GM21576 (cell line): Measurements from ENCODE around the gene IRS2.
"Not testable (repeated sequence)": the region's sequence is repeated elsewhere in the genome, so short reads cannot be mapped to it uniquely, and the experiment has no call there.

Source experiments
- ATAC-seq: cut with Tn5 transposase; IDR thresholded peaks from one replicate; pipeline ENCODE4 v1.9.1; 2021; ENCODE audit warnings: mild to moderate bottlenecking, moderate library complexity; ENCODE audit not compliant: unreplicated experiment

IRS2 gene

GRCh38 chr13:109733550-109733949, 52.8 kb downstream of the IRS2 start:
- ATAC-seq, result no peak

- not testable (repeated sequence) for ATAC-seq
Measured at GRCh38 chr13:109732470-109733170, 53.8 kb downstream of the IRS2 start.

GRCh38 chr13:109730812-109731335, 55.5 kb downstream of the IRS2 start:
- ATAC-seq, result no peak

DNA sequence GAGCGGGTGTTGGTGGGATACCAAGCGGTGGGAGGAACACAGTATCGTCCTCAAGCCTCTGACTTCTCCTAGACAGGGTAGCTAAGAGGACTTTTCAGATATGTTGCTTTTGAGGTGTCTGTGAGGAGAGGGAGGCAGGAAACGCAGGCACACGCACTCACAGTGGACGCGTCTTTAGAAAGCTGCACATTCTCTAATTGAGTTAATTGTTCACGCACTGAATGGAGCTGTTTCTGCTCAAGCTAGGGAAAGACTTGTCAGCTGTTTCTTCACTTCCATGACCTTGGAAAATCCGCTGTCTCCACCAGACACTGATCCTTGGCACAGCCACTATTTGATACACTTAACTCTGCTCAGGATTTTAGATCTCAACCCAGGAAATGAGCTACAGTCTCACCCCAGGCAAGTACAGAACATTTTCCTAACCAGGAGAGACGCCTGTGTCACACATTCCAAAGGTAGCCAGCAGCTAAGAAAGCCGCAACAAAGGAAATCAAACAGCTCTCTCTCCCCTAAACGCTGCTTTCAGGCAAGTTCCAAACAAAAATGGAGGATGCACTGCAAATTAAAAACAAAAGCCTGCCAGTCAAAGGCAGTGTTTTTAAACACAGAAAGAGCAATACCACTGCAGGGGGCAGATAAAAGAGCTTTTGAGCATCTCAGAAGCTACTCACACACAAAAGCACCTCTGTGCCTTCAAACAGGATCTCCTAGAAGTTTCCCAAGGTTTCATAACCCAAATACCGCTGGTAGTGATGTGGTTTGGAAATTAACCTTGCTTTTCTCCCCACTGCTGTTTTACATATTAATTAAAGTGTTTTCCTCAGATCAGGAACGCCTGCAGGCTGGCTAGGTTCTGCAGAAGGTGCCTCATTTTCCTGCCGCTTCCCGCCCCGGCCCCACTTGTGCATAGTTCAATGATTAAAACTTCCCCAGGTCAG, 57.3 kb downstream of the IRS2 start:
- no peak for ATAC-seq

DNA sequence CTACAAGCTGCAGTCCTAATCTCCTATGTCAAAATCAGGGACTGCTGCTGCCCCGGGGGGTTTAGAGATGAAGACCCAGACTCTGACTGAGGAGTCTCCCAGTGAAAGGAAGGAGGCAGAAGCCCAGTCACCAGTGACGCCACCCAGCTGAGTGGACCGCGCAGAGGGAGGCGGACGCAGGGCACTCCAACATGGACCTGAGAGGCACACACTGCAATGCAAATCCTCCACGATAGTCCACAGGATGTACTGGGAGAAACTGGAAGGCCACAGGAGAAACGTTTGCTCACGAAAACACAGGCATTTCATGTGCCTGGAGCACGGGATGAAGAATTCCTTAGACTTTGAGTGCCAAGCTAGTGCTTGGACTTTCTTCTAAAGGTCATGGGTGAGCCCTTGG, 58.3 kb downstream of the IRS2 start:
- no peak for ATAC-seq

- no peak for ATAC-seq
Measured at GRCh38 chr13:109727251-109727650, 59.1 kb downstream of the IRS2 start.

DNA sequence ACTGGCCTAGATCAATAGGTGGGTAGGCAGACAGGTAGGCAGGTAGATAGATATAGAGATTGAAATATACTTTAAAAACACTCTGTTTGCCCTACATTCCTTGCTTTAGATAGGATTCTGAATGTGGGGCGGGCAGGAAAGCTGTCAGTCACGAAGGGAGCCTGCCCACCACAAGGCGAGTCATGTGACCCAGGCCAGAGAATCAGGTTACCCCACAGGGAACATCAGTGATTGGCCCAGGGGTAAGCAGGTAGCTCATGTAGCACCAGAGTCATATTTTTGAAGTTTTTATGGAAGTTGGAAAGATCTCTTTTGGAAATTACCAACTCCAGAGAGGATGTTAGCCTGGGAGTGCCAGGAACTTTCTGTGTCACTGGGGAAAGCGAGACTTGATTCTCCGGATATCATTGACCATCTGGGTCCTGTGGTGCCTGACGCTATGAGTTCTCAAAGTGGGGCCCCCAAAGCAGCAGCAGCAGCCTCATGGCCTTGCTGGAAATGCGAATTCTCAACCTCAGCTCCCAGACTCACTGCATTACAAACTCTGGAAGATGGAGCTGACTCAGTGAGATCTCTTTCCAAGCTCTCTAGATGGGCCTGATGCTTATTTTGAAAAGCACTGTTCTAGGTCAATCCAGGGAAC, 60.3 kb downstream of the IRS2 start:
- no peak for ATAC-seq

- ATAC-seq, result no peak
Measured at GRCh38 chr13:109725297-109725696, 61.1 kb downstream of the IRS2 start.

GRCh38 chr13:109724603-109725002, 61.8 kb downstream of the IRS2 start:
- ATAC-seq, result no peak

GRCh38 chr13:109723046-109723445, 63.3 kb downstream of the IRS2 start:
- no peak for ATAC-seq

DNA sequence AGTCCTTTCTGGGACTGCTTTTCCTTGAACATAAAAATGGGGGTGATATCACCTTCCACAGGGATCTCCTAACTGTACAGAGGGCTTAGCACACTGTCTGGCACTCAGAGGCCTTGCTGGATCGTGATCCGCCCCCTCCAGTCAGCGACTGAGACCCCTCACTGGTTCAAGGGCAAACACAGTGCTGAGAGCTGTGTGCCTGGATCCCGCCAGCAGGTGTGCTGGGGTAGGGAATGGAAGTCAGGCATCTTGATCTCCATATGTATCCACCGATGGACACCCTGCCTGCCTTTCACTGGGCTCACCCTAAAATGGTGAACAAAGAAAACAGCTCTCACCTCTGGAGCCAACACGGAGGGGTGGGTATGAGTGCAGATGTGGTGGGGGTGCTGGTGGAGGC, 64.3 kb downstream of the IRS2 start:
- ATAC-seq, result no peak

DNA sequence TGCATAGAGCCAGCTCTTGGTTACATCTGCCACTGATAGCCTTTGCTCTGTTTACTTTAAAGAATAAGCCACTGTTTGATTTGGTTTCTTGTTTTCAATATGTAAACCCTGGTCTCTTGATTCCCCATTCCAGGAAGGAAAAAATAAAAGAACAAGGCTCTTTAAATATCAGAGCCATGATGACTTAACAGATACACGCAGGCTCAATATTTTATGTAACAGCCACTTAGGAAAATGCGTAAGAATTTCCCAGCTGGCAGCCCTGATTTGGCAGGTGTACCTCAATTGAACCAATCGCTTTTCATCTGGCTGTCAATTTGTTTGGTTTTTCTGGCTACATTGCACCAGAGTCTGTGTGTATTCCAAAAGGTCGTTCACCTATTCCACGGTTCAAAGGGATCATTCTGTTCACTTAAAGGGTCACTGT, 65.6 kb downstream of the IRS2 start:
- ATAC-seq, result no peak

GRCh38 chr13:109719962-109720646, 66.3 kb downstream of the IRS2 start:
- ATAC-seq, result no peak

- no peak for ATAC-seq
Measured at GRCh38 chr13:109718726-109719125, 67.7 kb downstream of the IRS2 start.

DNA sequence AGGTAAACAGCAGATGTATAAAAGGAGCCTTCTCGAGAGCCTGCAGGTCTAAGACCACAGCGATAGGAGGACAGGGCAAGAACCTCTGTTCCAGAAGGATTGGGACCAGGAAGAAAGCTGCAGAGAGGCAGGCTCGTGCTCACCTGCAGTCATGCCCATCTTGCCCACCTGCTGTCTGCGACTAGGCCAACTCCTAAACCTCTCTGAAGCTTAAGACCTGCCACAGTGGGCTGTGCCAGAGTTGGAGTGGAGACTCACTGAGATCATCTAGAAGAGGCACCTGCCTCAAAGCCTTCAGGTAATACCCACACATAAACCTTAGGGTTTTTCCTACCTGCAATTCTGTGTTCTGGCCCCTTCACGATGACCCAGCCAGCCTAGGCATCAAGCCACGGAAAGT, 68.7 kb downstream of the IRS2 start:
- ATAC-seq, result no peak

GRCh38 chr13:109715902-109716301, 70.5 kb downstream of the IRS2 start:
- ATAC-seq, result no peak

DNA sequence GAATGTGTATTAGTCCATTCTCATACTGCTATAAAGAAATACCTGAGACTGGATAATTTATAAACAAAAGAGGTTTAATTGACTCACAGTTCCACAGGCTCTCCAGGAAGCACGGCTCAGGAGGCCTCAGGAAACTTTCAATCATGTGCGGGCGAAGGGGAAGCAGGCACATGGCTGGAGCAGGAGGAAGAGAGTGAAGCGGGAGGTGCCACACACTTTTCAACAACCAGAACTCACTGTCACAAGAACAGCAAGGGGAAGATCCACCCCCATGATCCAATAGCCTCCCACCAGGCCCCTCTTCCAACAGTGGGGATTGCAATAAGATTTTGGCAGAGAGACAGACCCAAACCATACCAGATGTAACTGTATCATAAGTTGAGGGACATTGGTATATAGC, 72.7 kb downstream of the IRS2 start:
- ATAC-seq, result no peak

- no peak for ATAC-seq
Measured at GRCh38 chr13:109712124-109712722, 74.2 kb downstream of the IRS2 start.

DNA sequence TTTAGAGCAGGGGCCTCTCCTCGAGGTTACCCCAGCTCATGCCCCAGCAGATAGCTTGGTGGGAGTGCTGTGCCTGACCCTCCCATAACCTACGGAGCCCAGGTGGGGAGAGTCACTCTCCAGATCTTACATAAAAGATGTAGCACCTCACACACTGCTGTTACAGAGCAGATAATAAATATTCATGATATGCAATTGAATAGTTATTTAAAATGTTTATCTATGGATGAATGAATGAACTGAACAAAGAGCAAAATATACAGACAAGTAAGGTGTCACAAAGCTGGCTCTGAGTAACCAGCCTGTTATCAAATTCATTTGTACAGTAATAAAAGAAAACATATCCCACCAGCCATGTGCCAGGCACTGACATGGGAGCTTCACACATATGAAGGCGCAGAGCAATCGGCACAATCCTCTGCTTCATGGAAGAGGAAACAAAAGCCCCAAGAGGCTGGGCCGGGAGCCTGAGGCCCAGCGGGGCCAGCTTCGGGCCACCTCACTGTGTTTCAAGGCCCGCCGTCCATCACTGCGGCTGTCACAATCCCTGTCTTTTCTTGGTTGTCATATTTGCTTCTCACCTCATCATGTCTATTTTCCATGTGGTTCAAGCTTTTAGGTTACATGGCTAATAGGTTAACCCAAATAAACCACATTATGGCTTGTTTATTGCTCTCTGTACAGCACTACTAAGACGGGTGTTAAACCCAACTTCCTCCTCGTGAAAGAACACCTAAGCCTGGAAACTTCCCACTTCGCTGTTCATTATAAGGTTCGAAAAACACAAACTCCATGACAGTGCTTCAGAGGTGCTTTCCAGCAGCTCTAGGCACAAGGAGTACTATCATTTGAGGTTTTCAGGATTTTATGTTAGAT, 78.4 kb downstream of the IRS2 start:
- ATAC-seq, result no peak
